HG03520 (cell line): ENCODE data around the gene DYNC2LI1.
"Not testable (repeated sequence)": the region's sequence is repeated elsewhere in the genome, so short reads cannot be mapped to it uniquely, and the experiment has no call there.

Experiments
- ATAC-seq: cut with Tn5 transposase; IDR thresholded peaks from one replicate; pipeline ENCODE4 v1.9.1; 2021; ENCODE audit warnings: mild to moderate bottlenecking, moderate library complexity; ENCODE audit not compliant: unreplicated experiment

Gene DYNC2LI1

DNA sequence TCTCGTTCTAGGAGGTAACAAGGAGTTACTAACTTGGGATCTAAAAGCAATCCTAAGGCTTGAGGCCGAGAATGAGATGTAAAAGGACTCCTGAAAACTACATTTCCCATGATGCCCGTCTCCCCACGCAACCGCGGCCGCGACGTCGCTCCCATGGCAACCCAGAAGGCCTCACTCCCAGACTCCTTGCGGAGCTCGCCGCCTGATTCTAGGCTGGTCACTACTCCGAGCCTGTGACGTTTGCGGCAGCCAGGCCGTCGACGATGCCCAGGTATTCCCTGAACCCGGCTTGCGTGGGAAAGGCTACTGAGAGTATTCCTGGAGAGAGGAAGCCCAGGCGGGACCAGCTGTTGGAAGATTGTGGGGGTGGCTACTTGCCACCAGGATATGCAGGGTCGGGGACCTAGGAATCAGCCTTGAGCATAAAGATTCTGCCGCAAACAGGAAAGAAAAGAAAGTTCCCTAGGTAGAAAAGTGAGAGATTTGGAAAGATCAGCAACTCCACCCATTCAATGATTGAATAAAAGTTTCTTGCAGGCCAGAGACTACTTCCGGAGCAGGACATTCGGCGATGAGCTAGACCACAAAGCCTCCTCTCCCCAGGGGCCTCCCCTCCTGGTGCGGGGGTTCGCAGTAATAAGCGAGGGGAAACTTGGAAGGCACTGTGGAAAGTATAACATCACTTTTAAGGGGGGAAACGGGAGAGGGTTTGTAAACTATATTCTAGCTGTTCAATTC is at the start of gene DYNC2LI1:
Gene DYNC2LI1 (plus strand): TSS at position 164 of the 738 bp plus-strand sequence. CDS start 100 bp downstream, at position 264.
- ATAC-seq: peak; percentile 99

DNA sequence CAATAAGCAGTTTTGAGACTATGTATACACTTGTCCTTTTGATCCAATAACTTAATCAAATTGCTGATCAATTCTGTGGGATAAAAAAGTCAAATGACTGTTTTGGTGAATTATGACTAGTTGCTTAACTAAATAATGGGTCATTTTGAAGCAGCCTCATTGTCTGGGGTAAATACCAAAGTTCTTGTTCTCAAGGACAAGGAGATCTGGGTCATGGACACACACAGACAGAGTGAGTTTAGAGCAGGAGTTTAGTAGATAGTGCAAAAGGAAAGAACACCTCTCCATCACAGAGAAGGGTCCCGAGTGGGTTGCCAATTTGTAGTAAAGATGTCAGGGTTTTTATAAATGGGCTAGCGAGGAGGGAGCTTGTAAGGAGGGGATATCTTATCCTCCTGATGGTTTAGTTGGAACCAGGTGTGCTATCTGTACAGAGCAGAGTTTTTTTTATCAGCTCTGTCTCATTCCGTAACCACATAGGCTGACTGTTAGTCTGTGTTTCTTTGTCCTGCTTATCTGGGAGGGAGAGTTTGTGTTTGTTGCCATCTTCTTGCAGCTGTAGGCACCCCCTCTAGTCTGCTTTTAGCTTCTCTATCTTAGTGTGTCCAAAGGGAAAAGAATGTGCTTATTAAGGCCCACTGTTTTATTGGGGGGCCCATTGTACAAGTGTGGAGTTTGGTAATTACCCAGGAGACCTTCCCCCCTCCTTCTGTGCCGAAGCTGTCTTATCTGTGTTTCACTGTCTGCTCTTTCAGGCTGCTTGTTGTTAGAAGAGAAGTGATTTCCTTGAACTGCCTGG is 48.9 kb upstream of the DYNC2LI1 start:
- no peak for ATAC-seq

DNA sequence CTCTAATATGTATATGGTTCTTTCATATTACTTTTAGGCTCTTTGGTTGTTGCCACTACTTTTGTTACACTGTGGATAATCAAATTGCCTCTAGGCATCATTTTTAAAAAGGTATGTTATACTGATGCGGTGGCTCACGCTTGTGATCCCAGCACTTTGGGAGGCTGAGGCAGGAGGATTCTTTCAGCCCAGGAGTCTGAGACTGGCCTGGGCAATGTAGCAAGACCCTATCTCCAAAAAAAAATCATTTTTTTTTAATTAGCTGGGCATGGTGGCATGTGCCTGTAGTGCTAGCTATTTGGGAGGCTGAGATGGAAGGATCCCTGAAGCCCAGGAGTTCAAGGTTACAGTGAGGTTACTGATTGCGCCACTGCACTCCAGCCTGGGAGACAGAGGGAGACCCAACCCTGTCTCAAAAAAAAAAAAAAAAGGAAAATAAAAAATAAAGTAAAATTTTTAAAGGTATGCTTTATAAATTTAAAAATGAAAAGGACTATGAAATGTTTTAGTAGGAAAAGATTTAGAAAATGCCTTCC is 48.1 kb upstream of the DYNC2LI1 start:
- ATAC-seq: no peak

DNA sequence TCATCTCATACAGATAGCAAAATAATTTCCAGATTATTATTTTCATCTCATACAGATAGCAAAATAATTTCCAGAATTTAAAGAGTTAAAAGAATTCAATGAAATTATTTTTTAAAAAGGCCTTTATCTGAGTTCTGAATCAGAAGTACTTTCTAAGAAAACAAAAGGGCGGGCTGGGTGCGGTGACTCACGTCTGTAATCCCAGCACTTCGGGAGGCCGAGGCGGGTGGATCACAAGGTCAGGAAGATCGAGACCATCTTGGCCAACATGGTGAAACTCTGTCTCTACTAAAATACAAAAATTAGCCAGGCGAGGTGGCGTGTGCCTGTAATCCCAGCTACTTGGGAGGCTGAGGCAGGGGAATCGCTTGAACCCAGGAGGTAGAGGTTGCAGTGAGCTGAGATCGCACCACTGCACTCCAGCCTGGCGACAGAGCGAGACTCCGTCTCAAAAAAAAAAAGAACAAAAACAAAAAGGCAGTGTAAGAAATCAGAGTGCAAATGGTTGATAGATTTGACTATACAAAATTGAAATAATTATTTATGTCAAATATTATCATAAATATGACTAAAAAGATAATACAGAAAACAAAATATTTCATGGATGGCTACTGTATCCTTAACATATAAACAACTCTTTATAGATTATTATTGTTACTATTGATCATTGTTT is 46.7 kb upstream of the DYNC2LI1 start:
- not testable (repeated sequence) for ATAC-seq

DNA sequence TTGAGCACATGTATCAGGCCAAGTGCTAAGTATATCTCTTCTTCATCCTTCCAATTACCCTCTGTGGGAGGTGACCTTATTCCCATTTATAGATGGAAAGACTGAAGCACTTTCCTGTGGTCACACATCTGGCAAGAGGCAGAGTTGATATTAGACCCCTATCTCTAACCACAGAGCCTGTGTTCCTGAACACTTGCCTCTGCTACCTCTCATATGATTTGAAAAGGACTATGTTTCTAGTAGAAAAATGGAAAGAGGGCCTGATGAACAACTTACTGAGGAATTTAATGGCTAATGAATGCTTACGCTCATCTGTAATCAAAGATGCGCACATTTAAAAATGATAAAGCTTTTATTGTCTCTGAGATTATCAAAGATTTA is 46.2 kb upstream of the DYNC2LI1 start:
- no peak for ATAC-seq

DNA sequence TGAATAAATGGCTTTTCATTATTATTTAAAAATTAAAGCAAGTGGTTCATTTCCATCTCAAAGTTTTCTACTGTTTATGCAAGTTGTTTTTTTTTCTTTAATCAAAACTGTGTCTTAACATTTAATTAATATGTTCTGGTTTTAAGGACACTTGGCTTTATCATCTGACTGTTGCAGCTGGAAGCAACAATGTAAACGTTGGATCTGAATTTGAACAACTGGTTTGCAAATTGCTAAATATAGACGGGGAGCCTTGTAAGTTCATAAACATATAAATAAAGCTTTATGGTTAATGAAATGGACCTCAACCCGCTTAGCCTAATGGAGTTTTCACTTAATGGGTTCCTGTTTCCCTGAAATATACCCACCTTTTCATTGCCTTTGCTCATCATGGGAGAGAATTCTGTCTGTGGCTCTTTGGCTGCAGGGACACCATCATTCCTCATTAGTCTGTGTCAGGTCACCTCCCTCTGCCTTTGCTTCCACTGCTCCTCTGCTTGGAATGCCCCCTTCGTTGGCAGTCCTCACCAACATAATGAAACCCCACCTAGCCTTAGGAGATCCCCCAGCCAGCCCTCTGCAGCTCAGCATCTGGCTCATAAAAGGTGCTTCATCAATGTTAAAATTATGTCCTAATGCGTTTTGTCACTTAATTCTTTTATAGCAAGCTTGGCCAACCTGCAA is 44.2 kb upstream of the DYNC2LI1 start:
- ATAC-seq: no peak

DNA sequence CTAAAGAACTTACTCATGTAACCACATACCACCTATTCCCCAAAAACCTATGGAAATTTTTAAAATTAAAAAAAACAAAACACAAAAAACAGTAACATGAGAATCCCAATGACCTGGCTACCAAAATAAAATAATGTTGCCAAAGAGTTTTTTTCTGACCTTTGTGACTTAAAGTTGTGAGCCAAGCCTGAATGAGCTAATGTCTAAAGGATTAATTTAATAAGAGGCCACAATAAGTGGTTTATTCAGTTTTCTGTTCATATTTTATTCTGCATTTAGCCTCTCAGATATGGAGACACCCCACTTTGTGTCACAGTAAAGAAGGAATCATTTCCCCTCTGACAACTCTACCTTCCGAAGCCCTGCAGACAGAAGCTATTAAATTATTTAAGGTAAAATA is 42.6 kb upstream of the DYNC2LI1 start:
- ATAC-seq: no peak

DNA sequence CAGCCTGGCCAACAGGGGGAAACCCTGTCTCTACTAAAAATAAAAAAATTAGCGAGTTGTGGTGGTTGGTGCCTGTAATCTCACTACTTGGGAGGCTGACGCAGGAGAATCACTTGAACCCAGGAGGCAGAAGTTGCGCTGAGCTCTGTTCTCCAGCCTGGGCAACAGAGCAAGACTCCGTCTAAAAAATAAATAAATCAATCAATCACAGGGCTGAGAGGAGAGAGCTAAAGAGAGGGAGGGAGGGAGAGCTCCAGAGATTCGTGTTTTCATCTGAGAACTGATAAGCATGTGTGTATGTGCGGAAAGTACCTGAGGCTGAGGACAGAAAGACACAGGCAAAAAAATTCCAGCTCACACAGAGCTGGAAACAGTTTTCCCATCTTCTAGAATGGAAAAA is 37.2 kb upstream of the DYNC2LI1 start:
- no peak for ATAC-seq

DNA sequence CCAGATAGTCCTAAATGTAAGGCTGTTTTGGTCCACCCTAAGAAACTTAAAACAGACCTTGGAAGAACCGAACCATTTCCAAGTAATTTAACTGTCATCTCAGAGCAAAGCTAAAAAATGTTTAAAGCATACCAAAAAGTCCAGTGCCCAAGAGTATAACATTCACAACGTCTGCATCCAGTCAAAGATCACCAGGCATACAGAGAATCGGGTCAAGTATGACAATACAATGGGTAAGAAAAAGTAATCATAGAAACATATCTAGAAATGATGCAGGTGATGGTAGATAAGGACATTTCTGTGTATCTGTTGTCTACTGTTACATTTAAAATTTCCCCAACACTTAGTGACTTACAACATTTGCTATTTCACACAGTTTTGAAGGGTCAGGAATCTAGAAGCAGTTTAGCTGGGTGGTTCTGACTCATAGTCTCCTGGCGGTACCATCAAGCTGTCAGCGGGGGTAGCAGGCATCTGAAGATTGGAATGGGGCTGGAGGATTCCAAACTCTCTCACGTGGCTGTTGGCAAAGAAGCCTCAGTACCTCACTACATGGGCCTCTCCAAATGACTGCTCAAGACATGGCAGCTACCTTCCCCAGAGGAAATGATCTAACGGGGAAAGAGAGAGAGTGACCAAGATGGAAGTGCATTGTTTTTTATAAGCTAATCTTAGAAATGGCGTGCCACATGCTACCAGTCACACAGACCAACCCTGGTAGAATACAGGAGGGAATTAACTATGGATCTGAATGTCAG is 36.6 kb upstream of the DYNC2LI1 start:
- ATAC-seq: no peak

DNA sequence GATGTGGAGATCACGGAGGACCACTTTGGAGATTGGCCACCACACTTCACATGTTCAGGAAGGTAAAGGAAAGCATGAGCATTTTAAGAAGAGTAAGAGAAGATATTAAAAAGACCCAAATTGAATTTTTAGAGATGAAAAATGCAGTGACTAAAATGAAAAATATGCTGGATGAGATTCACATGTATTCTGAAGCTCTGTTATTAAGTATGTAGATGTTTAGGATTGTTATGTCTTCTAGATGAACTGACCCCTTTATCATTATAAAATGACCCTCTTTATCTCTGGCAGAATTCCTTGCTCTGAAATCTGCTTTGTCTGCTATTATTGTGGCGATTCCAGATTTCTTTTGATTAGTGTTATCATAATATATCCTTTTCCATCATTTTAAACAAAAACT is 36.0 kb upstream of the DYNC2LI1 start:
- ATAC-seq: no peak

DNA sequence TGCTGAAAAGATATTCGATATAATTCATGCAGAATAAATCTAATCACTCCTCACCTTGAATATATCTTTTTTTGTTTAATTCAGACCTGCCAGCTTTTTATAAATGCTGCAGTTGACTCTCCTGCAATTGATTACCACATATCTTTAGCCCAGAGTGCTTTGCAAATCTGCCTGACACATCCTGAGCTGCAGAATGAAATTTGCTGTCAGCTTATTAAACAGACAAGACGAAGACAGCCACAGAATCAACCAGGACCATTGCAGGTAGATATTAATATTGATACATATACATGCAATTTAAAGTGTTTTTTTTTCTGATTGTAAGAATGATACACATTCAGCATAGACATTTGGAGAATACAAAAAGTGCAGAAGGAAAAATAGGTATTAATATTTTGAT is 35.6 kb upstream of the DYNC2LI1 start:
- ATAC-seq: no peak

DNA sequence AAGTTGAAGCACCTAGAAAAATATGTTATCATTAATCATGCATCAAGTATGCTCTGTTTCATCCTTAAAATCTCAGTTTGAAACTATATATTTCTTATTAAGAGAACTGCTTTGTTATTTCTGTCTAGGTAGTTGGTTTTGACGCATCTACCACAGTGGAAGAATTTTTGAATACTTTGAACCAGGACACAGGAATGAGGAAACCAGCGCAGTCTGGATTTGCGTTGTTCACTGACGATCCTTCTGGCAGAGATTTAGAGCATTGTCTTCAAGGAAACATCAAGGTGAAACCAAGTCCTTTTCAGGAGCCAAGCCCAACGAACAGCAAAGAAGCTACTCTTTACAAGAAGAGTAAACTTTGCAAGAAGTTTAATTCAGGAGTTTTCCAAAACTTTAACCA is 30.1 kb upstream of the DYNC2LI1 start:
- ATAC-seq: no peak

DNA sequence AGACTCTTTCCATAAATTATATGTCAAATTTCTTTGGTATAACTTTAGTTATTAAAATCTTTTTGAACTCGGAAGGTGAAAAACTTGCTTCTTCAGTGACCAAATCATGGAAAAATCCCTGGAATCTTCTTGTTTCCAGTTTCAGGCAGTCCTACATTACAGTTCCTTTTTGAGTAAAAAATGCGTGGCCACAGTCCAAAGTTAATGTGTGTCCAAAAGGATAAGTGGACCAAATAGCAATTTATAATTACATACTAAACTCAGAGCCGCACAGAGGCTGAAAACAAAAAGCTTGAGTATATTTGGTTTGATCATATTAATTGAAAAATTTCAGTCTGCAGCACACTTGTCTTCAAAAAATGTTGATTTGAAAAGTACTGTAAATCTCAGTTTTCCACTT is 28.4 kb upstream of the DYNC2LI1 start:
- ATAC-seq: no peak

DNA sequence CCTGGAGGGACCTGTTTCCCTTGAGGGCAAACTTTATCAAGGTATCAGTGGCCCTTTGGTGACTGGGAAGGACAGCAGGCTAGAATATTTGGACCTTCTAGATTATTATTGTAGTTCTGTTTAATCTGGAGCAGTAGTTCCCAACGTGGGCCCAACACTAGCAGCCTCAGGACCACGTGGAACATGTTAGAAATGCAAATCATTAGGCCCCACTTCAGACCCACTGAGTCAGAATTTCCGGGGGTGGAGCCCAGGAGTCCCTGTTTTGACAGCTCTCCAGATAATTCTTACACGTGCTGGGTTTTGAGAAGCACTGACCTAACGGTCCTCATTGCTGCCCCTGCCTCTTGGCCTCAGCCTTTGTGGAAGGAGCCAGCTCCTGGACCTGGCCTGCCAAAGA is 25.5 kb upstream of the DYNC2LI1 start:
- ATAC-seq: no peak

DNA sequence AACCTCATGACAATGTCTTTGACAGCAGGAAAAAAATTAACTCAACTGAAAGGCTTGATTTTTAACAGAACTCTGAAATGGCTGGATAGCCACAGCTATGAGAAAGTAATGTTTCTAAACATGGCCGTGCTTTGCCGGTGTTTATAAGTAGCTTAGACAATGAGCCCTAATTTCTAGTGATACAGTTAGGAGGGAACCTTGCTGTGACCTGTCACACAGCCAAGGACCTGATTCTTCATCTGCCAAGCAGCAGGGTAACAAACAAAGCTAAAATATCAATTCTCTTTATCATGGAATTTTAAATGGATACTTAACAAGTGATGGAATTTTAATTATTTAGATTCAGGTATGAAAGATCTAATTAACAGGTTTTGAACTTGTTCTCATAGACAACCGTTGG is 24.3 kb upstream of the DYNC2LI1 start:
- no peak for ATAC-seq

DNA sequence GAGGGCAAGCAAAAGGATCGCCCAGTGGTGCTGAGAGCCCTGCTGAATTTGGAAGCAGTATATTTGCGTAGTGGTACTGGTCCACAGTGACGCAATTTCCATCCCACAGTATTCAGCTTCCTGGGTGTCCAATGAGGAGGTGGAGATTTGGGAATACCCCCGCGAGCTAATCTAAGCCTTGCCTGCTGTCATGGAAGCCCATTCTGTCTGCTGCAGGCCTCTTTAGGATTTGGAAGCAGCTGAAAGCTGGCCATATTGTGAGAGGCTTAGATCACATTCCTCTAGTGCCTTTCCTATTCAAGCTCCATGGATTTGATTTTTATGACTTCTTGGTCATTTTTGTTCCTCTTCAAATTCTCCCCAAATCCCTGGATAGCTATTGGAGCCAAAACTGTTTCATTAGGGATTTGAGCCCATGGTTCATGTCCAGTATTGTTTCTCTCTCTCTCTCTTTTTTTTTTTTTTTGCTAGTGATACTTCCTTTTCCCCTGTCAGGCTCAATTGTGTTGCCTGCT is 22.3 kb upstream of the DYNC2LI1 start:
- ATAC-seq: no peak

DNA sequence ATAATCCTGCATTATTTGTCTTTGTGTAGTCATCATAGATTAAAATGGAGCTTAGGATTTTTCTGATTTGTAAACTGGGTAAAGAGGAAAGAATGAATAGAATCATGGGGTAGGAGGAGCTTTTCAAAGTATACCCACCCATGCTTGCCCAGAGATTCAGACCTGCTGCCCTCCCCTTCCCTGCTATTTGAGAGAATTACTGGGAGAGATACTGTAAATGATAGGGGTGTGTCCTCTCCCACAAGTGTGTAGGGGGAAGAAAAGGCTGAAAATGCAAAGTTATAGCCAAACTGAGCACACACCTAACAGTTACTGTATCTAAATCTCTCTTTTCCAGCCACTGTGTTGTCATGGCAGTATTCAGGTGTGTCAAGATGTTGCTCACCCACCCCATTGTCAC is 21.5 kb upstream of the DYNC2LI1 start:
- no peak for ATAC-seq

DNA sequence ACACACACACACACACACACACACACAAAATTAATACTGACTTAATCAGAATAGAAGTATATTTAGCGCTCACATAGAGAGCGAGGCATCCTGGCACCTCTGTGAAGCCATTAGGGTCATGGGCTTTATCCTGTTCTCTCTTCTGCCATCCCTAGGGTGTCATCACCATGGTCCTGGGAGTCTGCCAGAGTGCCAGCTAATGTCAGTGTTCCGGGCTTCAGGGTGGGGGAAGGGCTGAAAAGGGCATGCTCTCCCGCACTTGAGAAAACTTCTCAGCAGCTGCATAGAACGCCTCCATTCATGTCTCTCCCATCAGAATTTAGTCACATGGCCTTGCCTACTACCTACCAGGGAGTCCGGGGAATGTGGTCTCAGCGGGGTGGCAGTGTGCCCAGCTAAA is 19.7 kb upstream of the DYNC2LI1 start:
- ATAC-seq: no peak

DNA sequence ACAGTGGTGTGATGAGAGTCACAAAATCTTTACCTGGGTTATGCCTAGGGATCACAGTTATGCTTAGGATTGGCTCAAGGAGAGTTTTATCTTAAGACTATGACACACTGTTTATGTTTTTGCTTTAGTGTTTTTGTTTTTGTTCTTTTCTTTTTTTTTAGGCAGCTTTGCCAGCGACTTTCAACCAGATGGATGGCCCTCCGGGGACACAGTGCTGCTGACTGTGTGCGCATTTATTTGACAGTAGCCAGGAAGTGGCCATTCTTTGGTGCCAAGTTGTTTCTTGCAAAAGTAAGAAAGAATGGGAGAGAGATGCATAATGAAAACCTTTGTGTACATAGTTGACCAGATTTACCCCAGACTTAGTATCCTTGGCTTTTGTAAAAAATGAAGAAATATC is 15.1 kb upstream of the DYNC2LI1 start:
- no peak for ATAC-seq

DNA sequence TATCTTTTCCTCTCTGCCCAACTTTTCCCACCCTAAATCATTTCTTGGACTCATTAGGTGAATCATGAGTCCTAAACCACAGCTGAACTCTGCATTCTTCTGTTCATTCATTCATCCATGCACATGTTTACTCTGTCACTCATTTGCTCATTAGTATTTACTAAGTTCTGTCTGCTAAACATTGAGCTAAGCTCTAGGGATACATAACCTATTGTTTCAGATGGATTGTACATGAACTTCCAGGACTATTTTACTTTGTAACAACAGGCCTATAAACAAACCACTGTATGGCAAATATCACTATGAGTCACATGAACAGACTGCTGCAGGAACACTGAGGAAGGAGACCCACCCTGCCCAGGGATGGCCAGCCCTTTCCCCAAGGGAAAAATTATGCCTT is 14.6 kb upstream of the DYNC2LI1 start:
- no peak for ATAC-seq
